ENCODE measurements around the gene USP40. TPM values are rescaled to one million over a fixed set of nuclear protein-coding genes. Genes with fewer than 3 reads are reported as not detected.

The USP40 gene
- total and polyA plus RNA-seq, 9 of the 15 experiments (the other 6 are each of a cell fraction or from before 2014, with no cell fraction given): 5.5 to 15.0 (median 9.3) TPM

DNA sequence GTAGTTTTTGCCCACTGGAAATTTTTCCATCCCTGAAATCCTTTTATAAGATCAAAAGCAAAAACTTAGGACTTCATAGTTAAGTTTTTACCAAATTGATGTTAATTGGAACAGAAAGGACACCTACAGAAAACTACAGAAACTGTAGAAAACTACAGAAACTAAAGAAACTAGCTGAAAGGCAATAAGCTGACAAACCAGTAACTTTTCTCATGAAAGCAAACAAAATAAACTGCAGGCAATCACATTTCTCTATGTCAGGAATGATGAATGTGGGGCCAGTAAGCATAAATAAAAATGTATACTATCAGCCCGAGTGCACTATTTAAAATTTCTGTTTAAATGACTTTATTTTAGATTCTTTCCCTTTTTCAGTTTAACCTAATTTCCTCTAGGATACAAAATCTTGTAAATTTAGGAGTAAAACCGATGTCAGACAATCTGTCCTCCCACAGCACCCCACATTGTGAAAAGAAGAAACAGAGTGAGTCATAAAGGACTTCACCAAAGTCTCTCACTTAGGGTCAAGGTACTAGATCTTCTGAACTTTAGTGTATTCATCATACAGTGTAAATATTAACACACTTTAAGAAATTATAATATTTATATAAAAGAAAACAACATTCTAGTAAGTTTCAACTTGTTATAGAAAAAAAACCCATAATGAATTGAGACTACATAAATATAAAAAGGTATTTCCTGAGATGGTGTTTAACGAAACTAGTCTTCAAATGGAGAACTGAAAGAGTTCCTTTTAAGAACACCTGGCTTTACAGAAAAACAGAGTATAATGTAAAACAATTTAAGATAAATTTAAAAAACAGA lies 46.6 kb downstream of the USP40 start (continued):
- TF ChIP-seq, protein P1, sequence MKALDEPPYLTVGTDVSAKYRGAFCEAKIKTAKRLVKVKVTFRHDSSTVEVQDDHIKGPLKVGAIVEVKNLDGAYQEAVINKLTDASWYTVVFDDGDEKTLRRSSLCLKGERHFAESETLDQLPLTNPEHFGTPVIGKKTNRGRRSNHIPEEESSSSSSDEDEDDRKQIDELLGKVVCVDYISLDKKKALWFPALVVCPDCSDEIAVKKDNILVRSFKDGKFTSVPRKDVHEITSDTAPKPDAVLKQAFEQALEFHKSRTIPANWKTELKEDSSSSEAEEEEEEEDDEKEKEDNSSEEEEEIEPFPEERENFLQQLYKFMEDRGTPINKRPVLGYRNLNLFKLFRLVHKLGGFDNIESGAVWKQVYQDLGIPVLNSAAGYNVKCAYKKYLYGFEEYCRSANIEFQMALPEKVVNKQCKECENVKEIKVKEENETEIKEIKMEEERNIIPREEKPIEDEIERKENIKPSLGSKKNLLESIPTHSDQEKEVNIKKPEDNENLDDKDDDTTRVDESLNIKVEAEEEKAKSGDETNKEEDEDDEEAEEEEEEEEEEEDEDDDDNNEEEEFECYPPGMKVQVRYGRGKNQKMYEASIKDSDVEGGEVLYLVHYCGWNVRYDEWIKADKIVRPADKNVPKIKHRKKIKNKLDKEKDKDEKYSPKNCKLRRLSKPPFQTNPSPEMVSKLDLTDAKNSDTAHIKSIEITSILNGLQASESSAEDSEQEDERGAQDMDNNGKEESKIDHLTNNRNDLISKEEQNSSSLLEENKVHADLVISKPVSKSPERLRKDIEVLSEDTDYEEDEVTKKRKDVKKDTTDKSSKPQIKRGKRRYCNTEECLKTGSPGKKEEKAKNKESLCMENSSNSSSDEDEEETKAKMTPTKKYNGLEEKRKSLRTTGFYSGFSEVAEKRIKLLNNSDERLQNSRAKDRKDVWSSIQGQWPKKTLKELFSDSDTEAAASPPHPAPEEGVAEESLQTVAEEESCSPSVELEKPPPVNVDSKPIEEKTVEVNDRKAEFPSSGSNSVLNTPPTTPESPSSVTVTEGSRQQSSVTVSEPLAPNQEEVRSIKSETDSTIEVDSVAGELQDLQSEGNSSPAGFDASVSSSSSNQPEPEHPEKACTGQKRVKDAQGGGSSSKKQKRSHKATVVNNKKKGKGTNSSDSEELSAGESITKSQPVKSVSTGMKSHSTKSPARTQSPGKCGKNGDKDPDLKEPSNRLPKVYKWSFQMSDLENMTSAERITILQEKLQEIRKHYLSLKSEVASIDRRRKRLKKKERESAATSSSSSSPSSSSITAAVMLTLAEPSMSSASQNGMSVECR (CRISPR knock-in tag; IDR thresholded peaks at IDR 0.05): no peak
- no peak for TF ChIP-seq ZC3H8 (IDR thresholded peaks at IDR 0.05)

DNA sequence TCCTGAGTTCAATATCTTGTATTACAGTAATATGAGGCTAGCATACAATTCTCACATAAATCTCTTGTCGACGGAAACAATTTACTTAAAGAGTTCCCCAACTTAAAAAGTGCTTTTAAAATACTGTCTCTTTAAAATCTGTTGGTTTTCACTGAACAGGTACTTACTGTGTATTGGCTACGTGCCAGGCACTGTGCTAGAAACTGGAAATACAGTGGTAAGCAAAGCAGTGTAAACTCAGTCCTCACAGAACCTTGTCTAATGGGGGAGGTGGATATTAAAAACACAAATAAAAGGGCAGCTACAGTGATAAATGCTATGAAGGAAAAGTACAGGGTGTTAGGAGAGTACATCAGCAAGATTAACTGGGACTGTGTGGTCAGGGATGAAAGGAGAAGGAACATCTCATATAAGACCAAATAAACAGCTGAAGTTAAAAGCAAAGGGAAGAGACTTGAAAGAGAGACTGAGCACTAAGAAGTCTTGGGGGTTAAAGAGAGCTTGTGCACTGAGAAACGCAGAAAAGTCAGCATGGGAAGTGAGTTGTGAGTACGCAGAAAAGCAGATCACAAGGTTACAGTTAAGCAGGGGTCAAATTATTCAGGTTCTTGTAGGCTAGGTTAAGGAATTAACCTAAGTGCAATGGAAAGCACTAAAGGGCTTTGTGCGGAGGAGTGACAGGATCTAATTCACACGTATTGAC lies 52.5 kb downstream of the USP40 start:
- Histone ChIP-seq H3K9me1 (ENCODE audit: control insufficient read depth, insufficient read depth, low read length) (no peaks in the 10 kb centered on the region), H3K27ac (ENCODE audit: extremely low read depth, low read depth, low read length) (no peak overlapping the region), H3K9ac (ENCODE audit: insufficient read depth in 1 of 2, low read depth in 2 of 2, low read length in 2 of 2) (no peak overlapping the region), H3K4me2 (ENCODE audit: insufficient read depth, low read length) (no peak overlapping the region), H3K36me3 (ENCODE audit: control insufficient read depth, insufficient read depth, low read length) (peaks cover 5% of the 10 kb centered on the region; the same call in 2 of the 3 replicates), H3K27me3 (ENCODE audit: control insufficient read depth in 2 of 2, insufficient read depth in 2 of 2, low read length in 2 of 2) (no peaks in the 10 kb centered on the region), H3K79me2 (ENCODE audit: control insufficient read depth, insufficient read depth, low read length) (no peaks in the 10 kb centered on the region), H2AFZ (ENCODE audit: low read depth, low read length) (no peak overlapping the region), H3K4me1 (replicated peaks in 1 of 2; ENCODE audit: control insufficient read depth in 2 of 2, insufficient read depth in 2 of 2, low read length in 2 of 2) (no peaks in the 10 kb centered on the region), H3K9me3 (replicated peaks; ENCODE audit: control insufficient read depth, insufficient read depth, low read depth, low read length) (no peaks in the 10 kb centered on the region), H4K20me1 (replicated peaks; ENCODE audit: control insufficient read depth, insufficient read depth, low read length) (no peaks in the 10 kb centered on the region), H3K4me3 (no peak overlapping the region)
- no peak for FAIRE-seq
- WGBS (ENCODE audit: insufficient coverage, low coverage, missing lambda C conversion rate): 77% methylated on average over 7 of the region's 7 CpGs
- intact Hi-C loops (cut with micrococcal nuclease): no loop called here
- ATAC-seq: no peak
- ChIA-PET POLR2A (no interaction called here), CTCF (ENCODE audit: low intra/inter-chr PET ratio) (no interaction called here)
- in situ Hi-C loops (cut with MboI): no loop called here
- TF ChIP-seq NFIC (IDR thresholded peaks at IDR 0.05) (peak; percentile 82), ZEB2 (IDR thresholded peaks at IDR 0.05) (no peak)
- TF ChIP-seq, protein P2, sequence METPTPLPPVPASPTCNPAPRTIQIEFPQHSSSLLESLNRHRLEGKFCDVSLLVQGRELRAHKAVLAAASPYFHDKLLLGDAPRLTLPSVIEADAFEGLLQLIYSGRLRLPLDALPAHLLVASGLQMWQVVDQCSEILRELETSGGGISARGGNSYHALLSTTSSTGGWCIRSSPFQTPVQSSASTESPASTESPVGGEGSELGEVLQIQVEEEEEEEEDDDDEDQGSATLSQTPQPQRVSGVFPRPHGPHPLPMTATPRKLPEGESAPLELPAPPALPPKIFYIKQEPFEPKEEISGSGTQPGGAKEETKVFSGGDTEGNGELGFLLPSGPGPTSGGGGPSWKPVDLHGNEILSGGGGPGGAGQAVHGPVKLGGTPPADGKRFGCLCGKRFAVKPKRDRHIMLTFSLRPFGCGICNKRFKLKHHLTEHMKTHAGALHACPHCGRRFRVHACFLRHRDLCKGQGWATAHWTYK (CRISPR knock-in tag; IDR thresholded peaks at IDR 0.05): no peak
- no TSS peak for BruUV-seq (replicated peaks)
- no peak for DNase-seq (ENCODE audit: extremely low read depth in 1 of 4, low spot score in 3 of 4)
